Hepatocyte (in vitro differentiated cells): ENCODE measurements around the gene B4GALT5. TPM values are rescaled to one million over a fixed set of nuclear protein-coding genes. Genes with fewer than 3 reads are reported as not detected.

Experiments used
- DNase-seq: peaks from one replicate; pipeline ENCODE4 v3.0.0-alpha.2; 2016; ENCODE audit warnings: low spot score
- H2AFZ ChIP-seq: fragments of 200-600 bp; sonication (generic); 2 replicates; pipeline ENCODE4 v1.6.0; 2016; ENCODE audit warnings: antibody characterized with exemption, mild to moderate bottlenecking
- H3K27ac ChIP-seq: fragments of 200-600 bp; sonication (generic); 2 replicates; pipeline ENCODE4 v1.5.1; 2016; ENCODE audit warnings: mild to moderate bottlenecking
- H3K27me3 ChIP-seq: fragments of 200-600 bp; sonication (generic); 2 replicates; pipeline ENCODE4 v1.6.1; 2016
- H3K36me3 ChIP-seq: fragments of 200-600 bp; sonication (generic); replicated peaks from 2 replicates; pipeline ENCODE4 v1.5.1; 2016; ENCODE audit warnings: low read depth; ENCODE audit not compliant: insufficient read depth
- H3K4me1 ChIP-seq: fragments of 200-600 bp; sonication (generic); 2 replicates; pipeline ENCODE4 v1.5.1; 2016; ENCODE audit warnings: mild to moderate bottlenecking, moderate library complexity; ENCODE audit not compliant: insufficient read depth
- H3K4me2 ChIP-seq: fragments of 200-600 bp; sonication (generic); 2 replicates; pipeline ENCODE4 v1.6.0; 2016
- H3K4me3 ChIP-seq: fragments of 200-600 bp; sonication (generic); 2 replicates; pipeline ENCODE4 v1.5.1; 2016; ENCODE audit warnings: mild to moderate bottlenecking
- H3K79me2 ChIP-seq: fragments of 200-600 bp; sonication (generic); 2 replicates; pipeline ENCODE4 v1.6.0; 2017; ENCODE audit warnings: mild to moderate bottlenecking
- H3K9me2 ChIP-seq: fragments of 200-600 bp; sonication (generic); replicated peaks from 2 replicates; pipeline ENCODE4 v1.6.0; 2017; ENCODE audit warnings: mild to moderate bottlenecking; ENCODE audit not compliant: insufficient read depth
- H3K9me3 ChIP-seq: fragments of 200-600 bp; sonication (generic); 2 replicates; pipeline ENCODE4 v1.5.1; 2016; ENCODE audit warnings: low read depth, mild to moderate bottlenecking
- H4K20me1 ChIP-seq: fragments of 200-600 bp; sonication (generic); 2 replicates; pipeline ENCODE4 v1.6.0; 2016; ENCODE audit warnings: mild to moderate bottlenecking; ENCODE audit not compliant: insufficient read depth, poor library complexity, severe bottlenecking
- CTCF ChIP-seq: fragments of 200-600 bp; sonication (generic); IDR thresholded peaks from 2 replicates; pipeline ENCODE4 v1.5.1; 2016; ENCODE audit warnings: antibody characterized with exemption, mild to moderate bottlenecking; ENCODE audit not compliant: poor library complexity
- EZH2 ChIP-seq: fragments of 200-600 bp; sonication (generic); IDR thresholded peaks from 2 replicates; pipeline ENCODE4 v1.6.1; 2016; ENCODE audit warnings: antibody characterized with exemption, mild to moderate bottlenecking, borderline replicate concordance
- EZH2phosphoT487 ChIP-seq: fragments of 200-600 bp; sonication (generic); IDR thresholded peaks from one replicate; pipeline ENCODE4 v1.6.1; 2018; ENCODE audit warnings: antibody characterized with exemption, mild to moderate bottlenecking, low read depth, moderate library complexity; ENCODE audit not compliant: unreplicated experiment, severe bottlenecking
- WGBS: methylation state at CpG from one replicate; pipeline ENCODE4 v1.1.6; 2016; ENCODE audit warnings: low lambda C conversion rate; ENCODE audit errors: missing lambda C conversion rate; 5-methylcytosine and 5-hydroxymethylcytosine counted together
- polyA plus RNA-seq: library from polyadenylated mRNA; unstranded; fragments of >200 nt; fragmentation: Nextera tagmentation; extraction: Ambion mirVana; gene quantifications from 2 replicates; pipeline ENCODE4 v1.2.1, GENCODE V29; 2016
- total RNA-seq: library from RNA; depleted of rRNA; stranded (reverse); fragments of >200 nt; gene quantifications from 2 replicates; pipeline ENCODE4 v1.2.3, GENCODE V29; 2014

The B4GALT5 gene
- total and polyA plus RNA-seq, 2 experiments from 2014 or later = 12.9 to 41.8 TPM

GRCh38 chr20:49699200-49699992 lies 14.3 kb downstream of the B4GALT5 start:
- Histone ChIP-seq H3K36me3 (no peaks in the 10 kb centered on the region), H4K20me1 (peaks cover 51% of the 10 kb centered on the region), H3K4me2 (peak overlapping the region; percentile 43), H3K4me1 (peaks cover 24% of the 10 kb centered on the region), H3K4me3 (no peak overlapping the region), H2AFZ (no peak overlapping the region), H3K79me2 (peaks cover 99% of the 10 kb centered on the region), H3K9me3 (no peaks in the 10 kb centered on the region), H3K27me3 (no peaks in the 10 kb centered on the region), H3K27ac (peak overlapping the region; percentile 63), H3K9me2 (no peaks in the 10 kb centered on the region)
- DNase-seq = peak; percentile 31
- WGBS = 54% methylated on average over 6 of the region's 6 CpGs
- TF ChIP-seq EZH2 (no peak), EZH2phosphoT487 (no peak), CTCF (no peak)

GRCh38 chr20:49698477-49698876 lies 15.2 kb downstream of the B4GALT5 start:
- 69% methylated on average over 5 of the region's 5 CpGs for WGBS
- H4K20me1 ChIP-seq = peaks cover 59% of the 10 kb centered on the region
- peaks cover 100% of the 10 kb centered on the region for H3K79me2 ChIP-seq
- H3K9me2 ChIP-seq = no peaks in the 10 kb centered on the region
- no peak overlapping the region for H3K4me3 ChIP-seq
- peak overlapping the region; percentile 9 for H3K4me2 ChIP-seq
- H2AFZ ChIP-seq = no peak overlapping the region
- H3K36me3 ChIP-seq = no peaks in the 10 kb centered on the region
- peaks cover 24% of the 10 kb centered on the region for H3K4me1 ChIP-seq
- TF ChIP-seq EZH2phosphoT487 (no peak), CTCF (no peak), EZH2 (no peak)
- peak overlapping the region; percentile 63 for H3K27ac ChIP-seq
- H3K27me3 ChIP-seq = no peaks in the 10 kb centered on the region
- no peak for DNase-seq
- H3K9me3 ChIP-seq = no peaks in the 10 kb centered on the region

GRCh38 chr20:49697071-49697470 lies 16.6 kb downstream of the B4GALT5 start:
- H3K9me3 ChIP-seq = no peaks in the 10 kb centered on the region
- TF ChIP-seq CTCF = no peak
- TF ChIP-seq EZH2phosphoT487 = no peak
- TF ChIP-seq EZH2 = no peak
- no peak overlapping the region for H3K4me3 ChIP-seq
- H3K36me3 ChIP-seq = no peaks in the 10 kb centered on the region
- peak overlapping the region; percentile 15 for H3K4me2 ChIP-seq
- no peak overlapping the region for H2AFZ ChIP-seq
- peak overlapping the region; percentile 14 for H3K27ac ChIP-seq
- WGBS = 69% methylated on average over 6 of the region's 6 CpGs
- H4K20me1 ChIP-seq = peaks cover 54% of the 10 kb centered on the region
- no peaks in the 10 kb centered on the region for H3K27me3 ChIP-seq
- H3K79me2 ChIP-seq = peaks cover 100% of the 10 kb centered on the region
- peak; percentile 51 for DNase-seq
- H3K4me1 ChIP-seq = peaks cover 24% of the 10 kb centered on the region
- H3K9me2 ChIP-seq = no peaks in the 10 kb centered on the region
